Ishikawa (cell line): ENCODE measurements around the gene SLC16A2.

Experiments
- CEBPB ChIP-seq: IDR thresholded peaks from 2 replicates; pipeline ENCODE4 v1.6.1; 2012
- CREB1 ChIP-seq: IDR thresholded peaks from 2 replicates; pipeline ENCODE4 v1.6.1; 2012; ENCODE audit warnings: low read depth
- EGR1 ChIP-seq: IDR thresholded peaks from 2 replicates; pipeline ENCODE4 v1.6.1; 2012
- EP300 ChIP-seq: IDR thresholded peaks from 2 replicates; pipeline ENCODE4 v1.6.1; 2012; ENCODE audit warnings: borderline replicate concordance
- FOXM1 ChIP-seq: IDR thresholded peaks from 2 replicates; pipeline ENCODE4 v1.6.1; 2012; ENCODE audit warnings: low read depth, borderline replicate concordance
- MAX ChIP-seq: IDR thresholded peaks from 2 replicates; pipeline ENCODE4 v1.6.1; 2012
- NFIC ChIP-seq: IDR thresholded peaks from 2 replicates; pipeline ENCODE4 v1.6.1; 2012
- RAD21 ChIP-seq: IDR thresholded peaks from 2 replicates; pipeline ENCODE4 v1.6.1; 2012; ENCODE audit warnings: low read depth
- REST ChIP-seq: IDR thresholded peaks from 2 replicates; pipeline ENCODE4 v1.6.1; 2012; ENCODE audit warnings: low read depth, mild to moderate bottlenecking
- TAF1 ChIP-seq: IDR thresholded peaks from 2 replicates; pipeline ENCODE4 v1.6.1; 2012; ENCODE audit warnings: low read depth, mild to moderate bottlenecking
- TCF12 ChIP-seq: IDR thresholded peaks from 2 replicates; pipeline ENCODE4 v1.6.1; 2012; ENCODE audit warnings: low read depth
- TEAD4 ChIP-seq: IDR thresholded peaks from 2 replicates; pipeline ENCODE4 v1.6.1; 2012
- USF1 ChIP-seq: IDR thresholded peaks from 2 replicates; pipeline ENCODE4 v1.6.1; 2012
- YY1 ChIP-seq: IDR thresholded peaks from 2 replicates; pipeline ENCODE4 v1.6.1; 2012; ENCODE audit warnings: low read depth
- ZBTB7A ChIP-seq: IDR thresholded peaks from 2 replicates; pipeline ENCODE4 v1.6.1; 2012; ENCODE audit warnings: low read depth

Gene SLC16A2

GRCh38 chrX:74505437-74505836, 84.1 kb downstream of the SLC16A2 start:
- no peak for TF ChIP-seq RAD21
- peak; percentile 36 for TF ChIP-seq NFIC

- no peak for TF ChIP-seq CEBPB
- TF ChIP-seq REST: no peak
- TF ChIP-seq RAD21: no peak
- no peak for TF ChIP-seq NFIC
- TF ChIP-seq EGR1: no peak
- no peak for TF ChIP-seq MAX
- no peak for TF ChIP-seq ZBTB7A
Measured at GRCh38 chrX:74506317-74507115, 85.2 kb downstream of the SLC16A2 start.

GRCh38 chrX:74507191-74507590, 85.9 kb downstream of the SLC16A2 start:
- no peak for TF ChIP-seq CEBPB
- no peak for TF ChIP-seq ZBTB7A
- no peak for TF ChIP-seq YY1
- no peak for TF ChIP-seq REST
- TF ChIP-seq CREB1: no peak
- no peak for TF ChIP-seq NFIC
- TF ChIP-seq RAD21: no peak
- TF ChIP-seq TAF1: no peak
- TF ChIP-seq TEAD4: no peak
- no peak for TF ChIP-seq TCF12
- no peak for TF ChIP-seq MAX
- TF ChIP-seq USF1: no peak
- no peak for TF ChIP-seq EP300
- TF ChIP-seq FOXM1: no peak
- no peak for TF ChIP-seq EGR1

- TF ChIP-seq TCF12 (no peak), CREB1 (no peak), RAD21 (no peak), MAX (no peak), TAF1 (no peak), YY1 (no peak), EP300 (no peak)
Measured at GRCh38 chrX:74509989-74510388, 88.7 kb downstream of the SLC16A2 start.

- no peak for TF ChIP-seq TEAD4
- no peak for TF ChIP-seq EP300
- TF ChIP-seq YY1: no peak
- TF ChIP-seq MAX: no peak
- no peak for TF ChIP-seq TAF1
- TF ChIP-seq CEBPB: no peak
- no peak for TF ChIP-seq CREB1
- no peak for TF ChIP-seq USF1
- no peak for TF ChIP-seq TCF12
- no peak for TF ChIP-seq RAD21
- TF ChIP-seq FOXM1: no peak
- no peak for TF ChIP-seq REST
Measured at GRCh38 chrX:74510401-74510800, 89.1 kb downstream of the SLC16A2 start.
